ENCODE results near the gene FER.
"Not testable (repeated sequence)": the region's sequence is repeated elsewhere in the genome, so short reads cannot be mapped to it uniquely, and the experiment has no call there.

FER gene

DNA sequence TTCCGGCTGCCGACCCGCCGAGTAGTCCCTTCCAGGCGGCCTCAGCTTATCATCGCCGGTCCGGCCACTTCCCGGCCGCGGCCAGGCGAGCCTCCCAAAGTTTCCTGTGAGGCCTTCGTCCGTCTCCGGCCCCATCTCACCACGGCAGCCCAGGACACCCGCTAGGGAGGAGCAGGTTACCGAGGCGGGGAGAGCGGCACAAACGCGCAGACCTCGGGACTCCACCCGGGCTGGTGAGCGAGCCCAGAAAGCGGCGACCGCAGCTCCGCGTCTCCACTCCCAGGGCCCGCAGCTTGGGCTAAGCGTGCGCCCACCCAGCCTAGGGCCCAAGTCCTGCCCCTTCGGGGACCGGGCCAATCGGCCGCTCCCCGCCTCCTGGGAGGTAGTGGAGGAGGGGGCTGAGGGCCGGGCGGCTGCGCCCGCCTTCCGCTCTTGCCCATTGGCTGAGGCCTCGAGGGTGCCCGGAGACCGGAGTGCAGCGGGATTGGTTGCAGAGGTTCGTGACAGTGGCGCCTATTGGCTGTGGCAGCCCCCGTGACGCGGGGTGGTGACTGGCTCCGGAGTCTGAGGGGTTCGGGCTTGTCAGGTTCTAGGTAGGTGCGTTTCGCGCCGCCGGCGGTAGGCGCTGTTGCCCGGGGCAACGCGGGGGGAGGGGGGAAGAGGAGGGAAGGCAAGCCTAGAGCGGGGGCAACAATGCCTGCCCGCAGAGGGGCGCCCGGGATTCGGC, 867 bp downstream of the FER start:
- DNase-seq = peak; percentile 89

DNA sequence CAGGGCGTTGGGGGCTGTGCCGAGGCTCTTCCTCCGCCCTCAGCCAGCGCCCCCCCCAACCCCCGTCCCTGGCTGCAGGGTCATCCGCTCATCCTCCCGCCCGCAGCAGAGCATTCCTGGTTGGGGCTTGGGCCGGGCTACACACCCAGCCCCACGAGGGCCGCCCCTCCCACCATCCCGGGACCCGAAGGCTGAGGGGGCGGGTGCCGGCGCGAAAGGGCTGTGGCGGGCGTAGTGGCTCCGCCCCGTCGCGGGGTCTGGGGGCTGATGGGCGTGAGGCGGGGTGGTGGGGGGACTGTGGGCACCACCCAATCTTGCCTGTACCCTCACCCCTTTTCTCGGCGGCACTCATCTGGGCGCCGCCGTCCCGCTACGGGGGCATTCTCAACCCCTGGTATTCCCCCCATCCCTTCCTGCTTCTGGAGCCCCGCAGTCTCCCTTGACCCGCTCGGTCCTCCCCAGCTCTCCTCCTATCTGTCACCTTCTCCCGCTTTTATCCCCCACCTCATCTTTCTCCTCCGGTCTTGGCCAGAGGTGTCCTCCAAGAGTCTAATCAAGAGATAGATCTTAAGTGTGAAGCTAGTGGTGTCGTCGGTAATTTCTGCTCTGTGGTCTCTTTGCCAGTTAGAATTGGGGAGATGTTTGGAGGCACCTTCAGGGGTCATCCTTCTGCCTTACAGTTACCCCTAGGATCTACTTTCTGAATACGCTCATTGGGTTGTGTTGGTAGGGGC, 1.6 kb downstream of the FER start:
- DNase-seq = no peak

DNA sequence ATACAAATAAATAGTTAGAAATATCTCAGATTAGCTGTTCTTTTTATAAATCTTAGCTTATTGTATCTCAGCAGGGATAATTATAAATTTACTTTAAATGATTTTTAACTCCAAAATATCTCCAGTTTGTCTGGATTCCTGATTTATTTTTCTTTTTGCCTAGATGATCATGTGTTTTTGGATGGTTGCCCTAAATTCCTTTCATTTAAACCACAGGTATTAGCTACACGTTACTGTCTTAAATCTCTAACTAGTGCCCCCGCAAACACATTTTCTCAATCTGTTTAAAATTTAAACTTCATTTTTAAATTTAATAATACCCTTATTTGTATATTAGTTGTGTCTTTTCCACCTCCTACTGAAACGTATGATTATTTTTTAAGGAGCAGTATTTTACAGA, 5.6 kb downstream of the FER start:
- DNase-seq = no peak

DNA sequence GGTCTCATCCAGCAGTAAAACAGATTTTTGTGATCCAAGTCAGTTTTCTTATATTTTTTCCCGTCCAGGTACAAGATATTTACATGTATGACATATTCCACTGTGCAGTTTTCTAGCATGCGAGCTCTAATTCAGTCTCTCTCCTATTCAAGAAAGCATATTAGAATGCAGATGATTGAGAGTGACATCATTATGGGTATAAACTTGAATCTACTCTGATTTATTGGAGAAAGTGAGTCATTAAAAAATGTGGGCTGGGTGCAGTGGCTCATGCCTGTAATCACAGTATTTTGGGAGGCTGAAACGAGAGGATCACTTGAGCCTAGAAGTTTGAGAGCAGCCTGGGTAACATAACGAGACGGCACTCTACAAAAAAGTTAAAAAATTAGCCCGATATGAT, 6.2 kb downstream of the FER start:
- DNase-seq = no peak

DNA sequence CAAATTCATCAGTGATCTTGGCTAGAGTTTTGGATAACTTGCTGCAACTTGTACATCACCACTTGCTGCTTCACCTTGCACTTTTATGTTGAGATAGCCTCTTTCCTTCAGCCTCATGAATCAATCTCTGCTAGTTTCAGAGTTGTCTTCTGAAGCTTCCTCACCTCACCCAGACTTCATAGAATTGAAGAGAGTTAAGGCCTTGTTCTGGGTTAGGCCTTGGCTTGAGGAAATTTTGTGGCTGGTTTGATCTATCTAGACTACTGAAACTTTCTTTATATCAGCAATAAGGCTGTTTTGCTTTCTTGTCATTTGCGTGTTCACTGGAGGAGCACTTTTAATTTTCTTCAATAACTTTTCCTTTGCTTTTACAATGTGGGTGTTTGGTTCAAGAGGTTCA, 12.8 kb downstream of the FER start:
- no peak for DNase-seq

DNA sequence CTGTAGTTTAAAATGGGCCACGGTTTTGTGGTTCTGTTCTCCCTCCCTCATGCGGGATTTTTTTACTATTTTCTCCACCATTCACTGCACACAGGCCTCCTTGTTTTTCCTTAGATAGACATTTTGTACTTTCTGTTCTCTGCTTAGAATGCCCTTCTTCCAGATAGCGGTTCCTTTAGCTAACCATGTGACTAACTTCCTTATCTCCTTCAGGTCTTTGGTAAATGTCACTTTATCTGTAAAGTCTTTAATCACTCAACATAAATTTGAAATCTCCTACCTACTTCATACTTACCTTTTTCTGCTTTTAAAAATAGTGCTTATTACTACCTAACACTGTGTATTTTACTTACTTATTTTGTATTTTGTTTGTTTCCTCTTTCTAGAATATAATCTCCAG, 15.0 kb downstream of the FER start:
- no peak for DNase-seq

DNA sequence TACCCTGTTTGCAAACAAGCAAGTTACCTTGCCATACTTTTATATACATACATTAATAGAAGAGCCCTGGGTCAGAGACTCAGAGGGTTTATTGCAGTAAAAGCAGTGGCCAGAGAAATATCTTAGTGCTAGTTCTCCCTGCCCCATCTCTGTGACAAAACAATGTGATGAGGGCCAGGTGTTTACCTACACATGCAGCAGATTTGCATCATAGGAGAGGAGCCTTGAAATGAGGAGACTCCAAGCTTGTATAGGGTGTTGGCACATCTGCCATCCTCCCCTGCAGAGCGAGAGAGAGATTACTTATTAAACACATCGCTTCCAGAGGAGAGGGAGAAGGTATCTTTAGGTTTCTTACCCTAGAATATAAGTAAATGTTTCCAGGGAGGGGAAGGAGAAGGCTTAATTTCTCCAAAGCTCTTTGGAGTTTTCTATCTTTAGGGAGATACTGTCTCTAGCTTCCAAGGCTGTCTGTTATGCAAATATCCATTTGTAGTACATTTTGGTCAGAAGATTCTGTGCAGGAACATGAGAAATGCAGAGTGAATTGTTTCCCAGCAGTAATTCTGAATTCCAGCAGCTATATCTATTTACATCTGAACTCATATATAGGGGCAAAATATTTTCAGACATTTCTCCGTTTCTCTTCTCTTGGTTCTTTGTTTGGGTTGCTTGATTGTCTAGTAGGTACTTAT, 15.7 kb downstream of the FER start:
- no peak for DNase-seq

DNA sequence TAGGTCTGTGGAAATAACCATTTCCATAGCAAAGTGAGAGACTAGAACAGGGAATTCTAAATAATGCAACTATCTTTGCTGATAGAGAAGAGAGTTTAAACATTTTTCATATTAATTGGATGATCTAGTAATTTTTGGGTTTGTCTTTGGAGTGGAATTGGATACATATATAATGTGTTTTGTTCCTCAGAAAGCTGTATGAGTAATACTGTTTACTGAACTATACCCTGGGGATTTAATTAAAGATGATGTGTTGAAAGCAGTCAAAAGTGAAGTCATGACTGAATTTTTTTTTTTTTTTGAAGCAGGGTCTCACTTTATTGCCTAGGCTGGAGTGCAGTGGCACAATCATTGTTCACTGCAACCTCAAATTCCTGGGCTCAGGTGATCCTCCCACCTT, 17.9 kb downstream of the FER start:
- no peak for DNase-seq

DNA sequence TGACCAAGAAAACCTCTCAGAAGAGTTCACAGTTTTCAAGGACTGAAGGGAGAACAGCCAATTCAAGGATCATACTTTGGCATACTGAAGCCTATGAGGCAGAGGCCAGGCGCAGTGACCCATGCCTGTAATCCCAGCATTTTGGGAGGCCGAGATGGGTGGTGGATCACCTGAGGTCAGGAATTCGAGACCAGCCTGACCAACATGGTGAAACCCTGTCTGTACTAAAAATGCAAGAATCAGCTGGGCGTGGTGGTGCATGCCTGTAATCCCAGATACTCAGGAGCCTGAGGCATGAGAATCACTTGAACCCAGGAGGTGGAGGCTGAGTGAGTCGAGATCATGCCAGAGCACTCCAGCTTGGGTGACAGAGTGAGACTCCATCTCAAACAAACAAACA, 19.2 kb downstream of the FER start:
- DNase-seq = not testable (repeated sequence)

DNA sequence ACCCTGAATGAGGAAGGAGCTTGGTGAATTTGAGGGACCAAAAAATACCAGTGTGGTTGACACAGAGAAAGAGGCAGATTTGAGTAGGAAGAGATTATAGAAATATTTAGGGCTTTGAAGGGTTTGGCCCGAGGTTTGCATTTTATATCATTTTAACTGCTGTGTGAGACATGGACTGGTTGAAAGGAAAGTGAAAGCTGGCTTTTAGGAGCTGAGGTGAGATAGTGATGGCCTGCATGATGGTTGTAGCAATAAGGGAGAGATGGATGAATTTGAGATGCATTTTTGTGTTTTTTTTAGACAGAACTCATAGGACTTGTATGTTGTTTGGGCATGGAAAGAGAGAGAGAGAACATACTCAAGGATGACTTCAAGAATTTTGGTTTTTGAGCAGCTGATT, 21.7 kb downstream of the FER start:
- no peak for DNase-seq

DNA sequence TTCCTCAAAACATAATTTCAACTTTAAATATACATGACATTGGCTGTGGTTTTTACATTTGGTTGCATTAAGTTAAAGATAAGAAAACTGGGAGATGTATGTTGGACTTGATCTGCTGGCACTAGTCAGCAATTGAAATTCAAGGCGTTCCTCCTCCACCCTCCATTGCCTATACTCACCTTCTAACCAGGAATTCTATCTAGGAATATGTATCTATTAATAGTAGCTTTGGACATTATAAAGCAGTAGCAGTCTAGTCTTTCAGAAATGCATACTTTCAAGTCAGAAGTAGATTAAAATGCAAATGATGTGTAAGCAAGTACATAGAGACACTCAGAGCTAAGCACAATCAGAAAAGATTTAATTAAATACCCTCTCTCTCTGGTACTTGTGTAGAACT, 24.9 kb downstream of the FER start:
- DNase-seq = no peak

DNA sequence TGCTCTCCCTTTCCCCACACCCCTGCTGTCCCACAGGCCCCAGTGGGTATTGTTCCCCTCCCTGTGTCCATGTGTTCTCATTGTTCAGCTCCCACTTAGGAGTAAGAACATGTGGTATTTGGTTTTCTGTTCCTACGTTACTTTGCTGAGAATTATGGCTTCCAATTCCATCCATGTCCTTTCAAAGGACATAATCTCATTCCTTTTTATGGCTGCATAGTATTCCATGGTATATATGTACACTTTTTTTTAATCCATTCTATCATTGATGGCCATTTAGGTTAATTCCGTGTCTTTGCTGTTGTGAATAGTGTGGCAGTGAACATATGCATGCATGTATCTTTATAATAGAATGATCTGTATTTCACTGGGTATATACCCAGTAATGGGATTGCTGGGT, 25.6 kb downstream of the FER start:
- no peak for DNase-seq

DNA sequence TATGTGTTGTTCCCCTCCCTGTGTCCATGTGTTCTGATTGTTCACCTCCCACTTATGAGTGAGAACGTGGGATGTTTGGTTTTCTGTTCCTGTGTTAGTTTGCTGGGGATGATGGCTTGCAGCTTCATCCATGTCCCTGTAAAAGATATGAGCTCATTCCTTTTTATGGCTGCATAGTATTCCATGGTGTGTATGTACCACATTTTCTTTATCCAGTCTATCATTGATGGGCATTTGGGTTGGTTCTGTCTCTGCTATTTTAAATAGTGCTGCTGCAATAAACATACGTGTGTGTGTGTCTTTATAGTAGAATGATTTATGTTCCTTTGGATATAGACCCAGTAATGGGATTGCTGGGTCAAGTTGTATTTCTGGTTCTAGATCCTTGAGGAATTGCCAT, 26.4 kb downstream of the FER start:
- DNase-seq = not testable (repeated sequence)

DNA sequence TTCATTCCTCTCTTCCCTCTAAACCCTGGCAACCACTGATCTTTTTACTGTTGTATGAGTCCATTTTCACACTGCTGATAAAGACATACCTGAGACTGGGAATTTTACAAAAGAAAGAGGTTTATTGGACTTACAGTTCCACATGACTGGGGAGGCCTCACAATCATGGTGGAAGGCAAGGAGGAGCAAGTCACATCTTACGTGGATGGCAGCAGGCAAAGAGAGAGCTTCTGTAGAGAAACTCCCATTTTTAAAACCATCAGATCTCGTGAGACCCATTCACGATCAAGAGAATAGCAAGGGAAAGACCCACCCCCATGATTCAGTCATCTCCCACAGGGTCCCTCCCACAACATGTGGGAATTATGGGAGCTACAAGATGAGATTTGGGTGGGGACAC, 29.9 kb downstream of the FER start:
- DNase-seq = not testable (repeated sequence)

DNA sequence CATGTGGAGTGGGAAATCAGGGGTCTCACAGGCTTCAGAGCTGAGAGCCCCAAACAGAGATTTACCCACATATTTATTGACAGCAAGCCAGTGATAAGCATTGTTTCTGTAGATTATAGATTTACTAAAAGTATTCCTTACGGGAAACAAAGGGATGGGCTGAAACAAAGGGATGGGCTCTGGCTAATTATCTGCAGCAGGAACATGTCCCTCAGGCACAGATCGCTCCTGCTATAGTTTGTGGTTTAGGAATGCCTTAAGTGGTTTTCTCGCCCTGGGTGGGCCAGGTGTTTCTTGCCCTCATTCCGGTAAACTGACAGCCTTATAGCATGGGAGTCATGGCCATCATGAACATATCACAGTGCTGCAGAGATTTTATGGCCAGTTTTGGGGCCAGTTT, 36.9 kb downstream of the FER start:
- not testable (repeated sequence) for DNase-seq

DNA sequence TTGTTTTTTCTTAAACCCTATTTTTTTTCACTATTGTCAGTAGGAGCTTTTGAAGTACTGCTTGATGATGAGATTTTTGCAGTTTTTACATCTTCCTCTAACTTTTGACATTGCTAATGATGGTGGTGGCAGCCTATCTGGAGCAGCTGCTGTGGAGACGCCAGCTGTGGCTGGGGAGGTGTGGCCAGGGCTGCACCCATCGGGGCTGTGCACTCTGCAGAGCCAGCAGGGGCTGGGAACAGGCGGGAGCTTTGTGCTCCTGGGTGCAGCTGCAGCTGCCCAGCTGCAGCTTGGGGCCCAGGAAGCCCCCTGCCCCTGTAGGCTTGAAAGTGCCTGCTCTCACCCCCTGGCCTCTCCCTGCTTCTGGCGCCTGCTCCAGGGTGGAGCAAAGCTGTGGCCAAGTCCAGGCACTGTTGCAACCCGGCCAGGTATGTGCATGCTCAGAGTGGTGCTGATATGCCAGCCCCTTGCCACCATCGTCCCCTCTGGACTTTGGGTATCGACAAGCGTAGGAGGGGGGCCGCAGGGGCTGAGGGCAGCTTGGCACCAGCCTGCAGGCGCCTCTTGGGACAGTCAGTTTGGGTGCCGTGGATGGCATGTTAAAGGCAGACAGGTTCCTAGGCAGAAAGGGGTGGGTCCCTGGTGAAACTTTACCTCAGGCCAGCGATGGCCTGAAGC, 39.2 kb downstream of the FER start:
- DNase-seq = no peak

DNA sequence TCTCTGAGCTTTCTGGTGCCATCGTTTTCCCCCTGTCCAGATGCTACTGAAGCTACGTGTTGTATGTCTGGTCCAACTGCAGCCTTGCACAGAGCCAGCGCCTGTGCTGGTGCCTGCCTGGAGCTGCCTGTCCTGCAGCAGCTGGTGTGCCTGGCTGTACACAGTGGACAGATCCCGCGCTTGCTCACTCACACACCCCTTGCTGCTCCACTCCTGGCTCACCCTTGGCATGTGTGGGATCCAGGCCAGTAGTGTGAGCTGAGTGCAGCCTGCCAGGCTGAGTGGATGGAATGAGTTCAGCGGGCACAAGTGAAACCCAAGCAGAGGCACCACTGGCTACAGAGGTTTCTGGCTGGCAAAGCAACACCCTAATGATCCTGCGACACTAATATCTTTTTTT, 40.4 kb downstream of the FER start:
- no peak for DNase-seq

DNA sequence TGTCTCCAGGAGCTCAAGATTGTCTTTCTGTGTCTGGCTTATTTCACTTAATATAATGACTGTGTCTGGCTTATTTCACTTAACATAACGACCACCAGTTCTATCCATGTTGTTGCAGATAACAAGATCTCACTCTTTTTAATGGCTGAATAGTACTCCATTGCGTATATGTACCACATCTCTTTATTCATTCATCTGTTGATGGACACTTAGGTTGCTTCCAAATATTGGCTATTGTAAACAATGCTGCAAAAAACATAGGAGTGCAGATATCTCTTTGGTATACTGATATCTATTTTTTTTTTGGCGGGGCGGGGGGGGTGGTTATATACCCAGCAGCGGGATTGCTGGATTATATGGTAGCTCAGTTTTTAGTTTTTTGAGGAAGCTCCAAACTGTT, 45.5 kb downstream of the FER start:
- DNase-seq = no peak

DNA sequence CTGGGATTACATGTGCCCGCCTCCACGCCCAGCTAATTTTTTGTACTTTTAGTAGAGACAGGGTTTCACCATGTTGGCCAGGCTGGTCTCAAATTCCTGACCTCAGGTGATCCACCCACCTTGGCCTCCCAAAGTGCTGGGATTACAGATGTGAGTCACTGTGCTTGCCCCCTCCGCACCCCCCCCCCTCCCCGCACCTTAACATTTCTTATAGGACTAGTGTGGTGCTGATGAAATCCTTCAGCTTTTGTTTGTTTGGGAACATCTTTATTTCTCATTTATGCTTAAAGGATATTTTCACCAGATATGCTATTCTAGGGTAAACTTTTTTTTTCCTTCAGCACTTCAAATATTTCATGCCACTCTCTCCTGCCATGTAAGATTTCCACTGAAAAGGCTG, 46.7 kb downstream of the FER start:
- not testable (repeated sequence) for DNase-seq

DNA sequence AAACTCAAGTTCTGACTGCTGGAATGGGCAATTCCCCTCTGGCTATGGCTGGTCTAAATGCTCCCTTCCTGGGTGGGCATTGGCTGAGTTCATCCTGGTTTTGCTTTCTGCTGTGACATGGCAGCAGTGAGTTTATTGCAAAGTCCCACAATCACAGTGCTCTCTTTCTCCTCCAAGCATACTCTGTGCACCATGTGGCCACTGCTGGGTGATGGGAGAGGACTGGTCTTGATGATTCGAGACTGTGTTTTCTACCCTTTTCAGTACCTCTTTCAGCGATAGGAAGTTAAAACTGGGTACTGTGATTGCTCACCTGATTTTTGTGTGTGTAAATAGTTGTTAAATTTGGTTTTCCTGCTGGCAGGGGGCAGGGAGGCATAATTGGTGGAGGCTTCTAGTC, 49.7 kb downstream of the FER start:
- DNase-seq = no peak

DNA sequence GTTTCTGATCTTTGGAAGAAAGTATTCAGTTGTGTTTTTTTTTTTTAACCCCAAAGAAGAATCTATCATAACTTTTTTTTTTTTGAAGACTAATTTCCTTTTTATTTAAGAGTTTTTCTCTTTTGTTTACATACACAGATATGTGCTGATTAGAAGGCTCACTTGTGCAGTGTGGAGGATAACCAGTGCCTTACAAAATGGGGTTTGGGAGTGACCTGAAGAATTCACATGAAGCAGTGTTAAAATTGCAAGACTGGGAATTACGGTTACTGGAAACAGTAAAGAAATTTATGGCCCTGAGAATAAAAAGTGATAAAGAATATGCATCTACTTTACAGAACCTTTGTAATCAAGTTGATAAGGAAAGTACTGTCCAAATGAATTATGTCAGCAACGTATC, 50.3 kb downstream of the FER start:
- no peak for DNase-seq

DNA sequence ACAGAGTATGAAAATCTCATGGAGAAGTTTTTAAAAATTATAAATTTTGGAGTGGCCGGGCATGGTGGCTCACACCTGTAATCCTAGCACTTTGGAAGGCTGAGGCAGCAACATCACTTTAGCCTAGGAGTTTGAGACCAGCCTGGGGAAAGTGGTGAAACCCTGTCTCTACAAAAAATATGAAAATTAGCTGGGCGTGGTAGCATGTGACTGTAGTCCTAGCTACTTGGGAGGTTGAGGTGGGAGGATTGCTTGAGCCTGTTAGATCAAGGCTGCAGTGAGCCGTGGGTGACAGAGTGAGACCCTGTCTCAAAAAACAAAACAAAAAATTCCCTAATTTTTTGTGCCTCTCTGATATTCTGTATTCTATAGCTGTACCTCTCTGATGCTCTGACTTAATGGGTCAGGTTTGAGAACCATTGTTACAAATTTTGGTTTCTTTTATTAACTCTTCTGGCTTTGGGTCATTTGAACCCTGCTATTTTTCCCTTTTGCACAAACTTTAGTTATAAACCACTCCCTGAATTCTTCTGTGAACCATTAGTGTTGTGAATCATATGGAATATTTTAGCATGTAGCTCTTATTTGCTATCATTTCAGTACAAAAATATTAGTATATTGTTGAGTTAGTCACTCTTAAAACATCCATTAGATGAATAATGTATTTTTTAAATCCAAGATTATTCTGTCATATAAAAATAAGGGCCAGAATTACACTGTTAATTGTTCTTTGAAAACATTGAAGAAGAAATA, 51.0 kb downstream of the FER start:
- DNase-seq = no peak

DNA sequence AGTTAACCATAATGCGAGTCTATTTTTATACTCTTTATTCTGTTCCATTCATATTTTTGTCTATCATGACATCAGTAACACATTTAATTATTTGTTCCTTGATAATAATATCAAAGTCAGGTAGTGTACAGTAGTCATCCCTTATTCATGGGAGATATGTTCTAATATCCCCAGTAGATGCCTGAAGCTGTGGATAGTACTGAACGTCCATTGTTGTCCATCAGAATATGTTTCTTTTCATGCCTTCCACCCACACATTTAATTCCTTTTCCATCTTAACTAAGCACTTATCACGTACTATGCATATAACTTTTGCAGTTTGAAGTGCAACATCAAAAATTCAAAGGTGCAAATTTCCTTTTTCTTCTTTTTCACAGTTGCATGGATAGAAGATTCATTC, 53.6 kb downstream of the FER start:
- no peak for DNase-seq
